GM18951 (cell line): ENCODE results near the gene GLI1.
"Not testable (repeated sequence)": the region's sequence is repeated elsewhere in the genome, so short reads cannot be mapped to it uniquely, and the experiment has no call there.

Experiments
- POLR2A ChIP-seq: IDR thresholded peaks from 4 replicates; pipeline ENCODE4 v1.6.1; 2011; ENCODE audit warnings: mild to moderate bottlenecking; ENCODE audit not compliant: insufficient read length, insufficient read depth; ENCODE audit errors: extremely low read depth
- in situ Hi-C: fragments of 300-500 bp; cut with MboI; formaldehyde crosslinking; loops from one replicate; pipeline ENCODE4 v1.12.0; 2022; ENCODE audit warnings: low sequenced_read_pairs, mixed read lengths, inconsistent platforms; ENCODE audit not compliant: unreplicated experiment

GLI1 gene

DNA sequence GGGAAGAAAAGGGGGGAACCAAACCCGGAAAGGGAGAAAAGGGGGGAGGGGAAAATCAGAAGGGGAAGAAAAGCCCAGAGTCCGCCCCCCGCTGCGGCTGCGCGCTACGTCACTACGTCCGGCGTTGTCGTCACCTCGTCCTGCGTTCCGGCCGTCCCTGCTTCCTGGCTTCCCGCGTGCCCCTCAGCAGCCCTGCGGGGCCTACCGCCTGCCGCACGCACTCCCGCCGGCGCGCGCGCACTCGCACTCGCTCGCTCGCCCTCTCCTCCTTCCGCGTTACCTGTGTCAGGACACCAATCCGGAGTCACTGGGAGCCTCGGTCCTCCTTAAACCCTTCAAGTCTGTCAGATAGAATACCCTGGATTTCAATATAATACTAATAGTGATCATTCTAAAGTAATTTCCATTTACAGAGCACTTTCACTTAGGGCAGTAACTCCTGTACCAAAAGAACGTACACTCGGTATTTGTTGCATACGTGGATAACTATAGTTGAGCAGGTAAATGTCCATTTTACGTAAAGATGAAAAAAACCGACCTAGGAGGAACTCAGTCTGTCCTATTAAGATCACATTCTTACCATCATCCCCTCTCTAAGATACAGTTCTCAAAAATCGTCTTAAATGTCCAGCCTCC, 28.5 kb upstream of the GLI1 start, which contains the start of gene R3HDM2:
Gene R3HDM2, minus strand, starts transcription at position 113 of the 636 bp plus-strand sequence. CDS start 120,615 bp downstream, outside the sequence.
- TF ChIP-seq POLR2A = peak; percentile 97
- in situ Hi-C loops = no loop called here

DNA sequence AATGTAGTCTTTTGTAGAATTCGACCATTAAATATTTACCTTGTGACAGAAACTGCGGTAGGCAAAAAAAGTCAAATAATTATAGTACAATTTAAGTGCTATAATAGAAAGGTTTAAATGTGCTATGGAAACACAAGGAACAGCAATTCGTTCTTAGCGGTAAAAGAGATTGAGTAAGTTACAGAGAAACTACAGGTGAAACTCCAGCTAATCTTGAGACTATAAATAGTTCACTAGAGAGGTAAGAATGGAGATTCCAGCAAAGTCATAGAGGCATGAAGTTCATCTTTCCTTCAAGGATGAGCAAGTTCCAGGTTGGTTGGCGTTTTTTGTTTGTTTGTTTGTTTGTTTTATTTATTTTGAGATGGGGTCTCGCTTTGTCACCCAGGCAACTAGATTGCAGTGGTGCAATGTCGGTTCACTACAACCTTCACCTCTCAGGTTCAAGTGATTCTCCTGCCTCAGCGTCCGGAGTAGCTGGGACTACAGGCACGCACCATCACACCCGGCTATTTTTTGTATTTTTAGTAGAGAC, 27.9 kb upstream of the GLI1 start:
- in situ Hi-C loops = no loop called here
- no peak for TF ChIP-seq POLR2A

DNA sequence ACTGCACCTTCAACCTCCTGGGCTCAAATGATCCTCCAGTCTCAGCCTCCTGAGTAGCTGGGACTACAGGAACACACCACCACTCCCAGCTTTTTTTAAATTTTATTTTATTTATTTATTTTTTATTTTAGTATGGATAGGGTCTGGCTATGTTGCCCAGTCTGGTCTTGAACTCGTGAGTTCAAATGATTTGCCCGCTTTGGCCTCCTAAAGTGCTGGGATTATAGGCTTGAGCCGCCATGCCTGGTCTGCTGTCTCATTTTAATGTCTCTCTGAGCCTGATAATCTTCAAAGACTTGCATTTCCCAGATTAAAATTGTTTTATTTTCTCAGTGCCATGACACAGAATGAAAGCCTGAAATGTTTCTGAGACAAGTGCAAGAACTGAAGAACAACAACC, 26.2 kb upstream of the GLI1 start:
- in situ Hi-C loops = no loop called here

DNA sequence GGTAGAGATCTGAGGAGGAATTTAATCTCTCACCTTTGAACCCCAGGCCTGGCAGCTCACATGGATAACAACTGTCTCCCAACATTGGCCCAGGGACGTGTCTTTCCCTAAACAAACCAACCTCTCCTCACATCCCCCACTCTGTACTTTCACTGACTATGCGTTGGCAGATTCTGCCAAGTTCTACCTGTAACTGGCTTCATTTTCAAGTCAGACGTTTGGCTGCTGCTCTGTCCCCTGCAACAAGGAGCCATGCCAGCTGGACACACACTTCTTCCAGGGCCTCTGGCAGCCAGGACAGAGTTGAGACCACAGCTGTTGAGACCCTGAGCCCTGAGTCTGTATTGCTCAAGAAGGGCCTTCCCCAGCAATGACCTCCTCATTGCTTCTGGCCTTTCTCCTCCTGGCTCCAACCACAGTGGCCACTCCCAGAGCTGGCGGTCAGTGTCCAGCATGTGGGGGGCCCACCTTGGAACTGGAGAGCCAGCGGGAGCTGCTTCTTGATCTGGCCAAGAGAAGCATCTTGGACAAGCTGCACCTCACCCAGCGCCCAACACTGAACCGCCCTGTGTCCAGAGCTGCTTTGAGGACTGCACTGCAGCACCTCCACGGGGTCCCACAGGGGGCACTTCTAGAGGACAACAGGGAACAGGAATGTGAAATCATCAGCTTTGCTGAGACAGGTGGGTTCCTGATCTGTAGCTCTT, 24.9 kb upstream of the GLI1 start, which contains the start of gene INHBC:
Gene INHBC, plus strand, starts transcription at position 268 of the 707 bp plus-strand sequence. Its CDS starts 103 bp downstream, at position 371.
- in situ Hi-C loops = no loop called here
- TF ChIP-seq POLR2A = no peak

More for the DNA sequence above, 26.2 kb upstream of the GLI1 start:
- no peak for TF ChIP-seq POLR2A

DNA sequence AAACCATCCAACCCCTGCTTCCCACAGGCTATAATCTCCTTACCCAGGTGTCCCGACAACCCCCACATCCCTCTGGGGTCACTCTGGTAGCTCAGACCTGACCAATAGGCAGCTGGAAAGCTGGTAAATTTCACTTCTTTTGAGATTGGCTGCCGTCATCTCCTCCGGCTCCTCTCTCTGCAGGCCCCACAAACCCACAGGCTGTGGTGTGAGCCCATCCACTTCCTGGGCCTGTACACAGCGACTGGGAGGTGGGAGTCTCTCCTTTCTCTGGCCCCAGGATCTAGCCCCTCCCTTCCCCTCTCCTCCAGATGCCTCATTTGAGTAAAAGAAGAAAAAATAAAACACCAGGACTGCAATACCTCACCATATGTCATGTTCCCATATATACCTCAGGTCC, 24.3 kb upstream of the GLI1 start:
- no peak for TF ChIP-seq POLR2A
- in situ Hi-C loops = no loop called here

DNA sequence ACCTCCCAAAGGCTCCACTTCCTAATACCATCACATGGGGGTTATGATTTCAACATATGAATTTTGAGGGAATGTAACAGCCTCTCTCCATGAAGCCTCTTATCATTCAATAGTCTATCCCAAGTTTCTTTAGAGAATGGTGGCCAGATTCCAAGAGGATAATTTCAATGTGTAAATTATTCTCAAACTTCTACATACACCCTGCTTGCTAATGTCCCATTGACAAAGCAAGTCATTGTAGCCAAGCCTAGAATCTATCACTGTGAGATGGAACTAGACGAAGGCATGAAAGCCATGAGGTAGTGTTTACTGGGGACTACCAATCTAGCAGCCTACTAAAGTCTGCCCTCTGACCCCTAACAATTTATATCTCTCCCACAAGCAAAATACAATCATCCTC, 21.2 kb upstream of the GLI1 start:
- no peak for TF ChIP-seq POLR2A
- in situ Hi-C loops = no loop called here

DNA sequence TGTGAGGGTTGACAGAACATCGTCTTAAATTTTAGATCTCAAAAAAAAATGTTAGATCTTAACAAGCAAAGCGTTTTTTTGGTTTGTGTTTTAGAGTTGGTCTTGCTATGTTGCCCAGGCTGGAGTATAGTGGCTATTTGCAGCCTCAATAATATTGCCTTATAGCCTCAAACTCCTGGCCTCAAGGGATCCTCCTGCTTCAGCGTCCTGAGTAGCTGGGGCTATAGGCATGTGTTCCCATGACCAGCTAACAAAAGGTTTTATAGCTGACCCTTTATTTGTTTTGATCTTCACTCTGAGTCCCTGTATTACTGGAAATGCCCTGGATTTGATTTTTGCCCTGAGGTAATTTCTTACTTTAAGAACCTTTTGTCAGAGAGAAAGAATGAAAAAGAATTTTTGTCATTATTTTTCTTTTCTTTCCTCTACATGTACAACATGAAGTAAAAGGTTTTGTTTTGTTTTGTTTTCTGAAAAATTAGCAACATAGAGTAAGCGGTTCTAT, 19.8 kb upstream of the GLI1 start:
- no peak for TF ChIP-seq POLR2A
- in situ Hi-C loops = no loop called here

DNA sequence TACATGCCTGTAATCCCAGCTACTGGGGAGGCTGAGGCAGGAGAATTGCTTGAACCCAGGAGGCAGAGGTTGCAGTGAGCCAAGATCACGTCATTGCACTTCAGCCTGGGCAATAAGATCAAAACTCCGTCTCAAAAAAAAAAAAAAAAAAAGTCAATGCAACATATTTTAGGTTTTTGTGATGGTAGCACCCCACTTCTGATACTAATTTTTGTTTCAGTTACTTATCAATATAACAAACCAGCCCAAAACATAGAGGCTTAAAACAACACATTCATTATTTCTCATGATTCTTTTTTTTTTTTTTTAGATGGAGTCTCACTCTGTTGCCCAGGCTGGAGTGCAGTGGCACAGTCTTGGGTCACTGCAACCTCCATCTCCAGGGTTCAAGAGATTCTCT, 18.2 kb upstream of the GLI1 start:
- in situ Hi-C loops = not testable (repeated sequence)

DNA sequence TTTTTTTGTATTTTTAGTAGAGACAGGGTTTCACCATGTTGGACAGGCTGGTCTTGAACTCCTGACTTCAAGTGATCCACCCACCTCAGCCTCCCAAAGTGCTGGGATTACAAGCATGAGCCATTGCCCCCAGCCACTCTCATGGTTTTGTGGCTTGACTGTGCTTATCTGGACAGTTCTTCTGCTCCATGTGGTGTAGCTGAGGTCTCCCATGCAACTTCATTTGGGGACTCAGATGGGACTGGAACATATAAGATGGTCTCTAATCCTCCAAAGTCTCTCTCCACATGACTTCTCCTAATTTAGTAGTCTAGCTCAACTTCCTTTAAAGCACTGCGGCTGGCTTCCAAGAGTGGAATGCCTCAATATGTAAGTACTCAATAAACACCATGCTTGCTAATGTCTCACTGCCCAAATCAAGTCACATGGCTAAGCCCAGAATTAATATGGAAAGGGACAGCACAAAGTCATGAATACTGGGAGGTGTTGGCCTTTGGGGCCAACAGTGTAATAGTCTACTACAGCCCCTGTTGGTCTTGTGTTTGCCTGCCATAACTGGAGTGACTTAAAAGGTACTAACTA, 17.6 kb upstream of the GLI1 start:
- in situ Hi-C loops = no loop called here
- no peak for TF ChIP-seq POLR2A

DNA sequence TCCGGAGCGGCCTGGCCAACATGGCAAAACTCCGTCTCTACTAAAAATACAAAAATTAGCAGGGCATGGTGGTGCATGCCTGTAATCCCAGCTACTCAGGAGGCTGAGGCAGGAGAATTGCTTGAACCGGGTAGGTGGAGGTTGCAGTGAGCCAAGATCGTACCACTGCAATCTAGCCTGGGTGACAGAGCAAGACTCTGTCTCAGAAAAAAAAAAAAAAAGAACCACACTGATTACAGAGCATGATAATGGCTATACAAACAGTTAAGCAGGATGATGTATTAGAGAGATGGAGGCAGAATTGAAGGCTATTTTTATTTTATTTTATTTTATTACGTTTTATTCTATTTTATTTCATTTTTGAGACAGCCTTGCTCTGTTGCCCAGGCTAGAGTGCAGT, 15.2 kb upstream of the GLI1 start:
- in situ Hi-C loops = not testable (repeated sequence)

DNA sequence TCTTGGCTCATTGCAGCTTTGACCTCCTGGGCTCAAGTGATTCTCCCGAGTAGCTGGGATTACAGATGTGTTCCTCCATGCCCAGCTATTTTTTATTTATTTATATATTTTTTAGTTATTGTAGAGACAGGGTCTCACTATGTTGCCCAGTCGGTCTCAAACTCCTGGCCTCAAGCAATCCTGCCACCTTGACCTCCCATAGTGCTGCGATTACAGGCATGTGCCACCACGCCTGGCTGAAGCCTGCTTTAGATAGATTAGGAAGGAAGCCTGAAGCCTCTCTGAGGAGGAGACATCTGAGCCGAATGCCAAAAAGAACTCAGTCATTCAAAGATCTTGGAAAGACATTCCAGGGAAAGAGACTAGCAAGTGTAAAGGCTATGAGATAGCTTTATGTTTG, 14.8 kb upstream of the GLI1 start:
- no peak for TF ChIP-seq POLR2A
- in situ Hi-C loops = no loop called here

DNA sequence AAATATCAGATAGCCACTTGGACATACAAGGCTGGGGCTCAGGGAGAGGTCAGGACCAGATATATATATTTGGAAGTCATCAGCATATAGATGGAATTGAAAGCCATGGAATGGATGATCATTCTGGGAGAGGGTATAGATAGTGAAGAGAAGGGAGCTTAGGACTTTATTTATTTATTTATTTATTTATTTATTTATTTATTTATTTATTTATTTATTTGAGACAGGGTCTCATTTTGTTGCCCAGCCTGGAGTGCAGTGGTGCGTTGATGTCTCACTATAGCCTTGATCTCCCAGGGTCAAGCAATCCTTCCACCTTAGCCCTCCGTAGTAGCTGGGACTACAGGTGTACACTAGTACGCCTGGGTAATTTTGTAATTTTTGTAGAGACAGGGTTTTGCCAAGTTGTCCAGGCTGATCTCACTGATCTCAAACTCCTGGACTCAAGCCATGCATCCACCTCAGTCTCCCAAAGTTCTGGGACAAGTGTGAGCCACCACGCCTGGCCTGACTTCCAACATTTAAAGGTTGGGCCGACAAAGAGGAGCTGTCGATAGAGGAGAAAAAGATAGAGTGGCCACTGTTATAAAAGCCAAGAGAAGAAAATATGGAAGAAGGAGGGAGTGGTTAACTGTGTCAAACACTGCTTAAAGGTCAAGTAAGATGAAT, 13.2 kb upstream of the GLI1 start:
- in situ Hi-C loops = no loop called here
- no peak for TF ChIP-seq POLR2A

DNA sequence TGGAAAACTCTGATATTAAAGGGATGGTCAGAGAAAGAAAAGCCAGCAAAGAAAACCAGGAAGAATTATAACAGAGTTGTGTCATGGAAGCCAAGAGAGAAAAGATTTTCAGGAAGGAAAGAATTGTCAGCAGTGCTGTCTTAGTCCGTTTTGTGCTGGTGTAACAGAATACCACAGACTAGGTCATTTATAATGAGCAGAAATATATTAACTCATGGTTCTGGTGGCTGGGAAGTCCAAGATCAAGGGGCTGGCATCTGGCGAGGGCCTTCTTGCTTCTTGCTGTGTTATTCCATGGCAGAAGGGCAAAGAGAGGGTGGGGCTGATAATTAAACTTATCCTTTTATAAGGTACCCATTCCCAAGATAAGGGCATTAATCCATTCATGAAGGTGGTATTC, 10.9 kb upstream of the GLI1 start:
- in situ Hi-C loops = no loop called here
- TF ChIP-seq POLR2A = no peak
